ENCODE data around the gene KCTD17.

KCTD17 gene

DNA sequence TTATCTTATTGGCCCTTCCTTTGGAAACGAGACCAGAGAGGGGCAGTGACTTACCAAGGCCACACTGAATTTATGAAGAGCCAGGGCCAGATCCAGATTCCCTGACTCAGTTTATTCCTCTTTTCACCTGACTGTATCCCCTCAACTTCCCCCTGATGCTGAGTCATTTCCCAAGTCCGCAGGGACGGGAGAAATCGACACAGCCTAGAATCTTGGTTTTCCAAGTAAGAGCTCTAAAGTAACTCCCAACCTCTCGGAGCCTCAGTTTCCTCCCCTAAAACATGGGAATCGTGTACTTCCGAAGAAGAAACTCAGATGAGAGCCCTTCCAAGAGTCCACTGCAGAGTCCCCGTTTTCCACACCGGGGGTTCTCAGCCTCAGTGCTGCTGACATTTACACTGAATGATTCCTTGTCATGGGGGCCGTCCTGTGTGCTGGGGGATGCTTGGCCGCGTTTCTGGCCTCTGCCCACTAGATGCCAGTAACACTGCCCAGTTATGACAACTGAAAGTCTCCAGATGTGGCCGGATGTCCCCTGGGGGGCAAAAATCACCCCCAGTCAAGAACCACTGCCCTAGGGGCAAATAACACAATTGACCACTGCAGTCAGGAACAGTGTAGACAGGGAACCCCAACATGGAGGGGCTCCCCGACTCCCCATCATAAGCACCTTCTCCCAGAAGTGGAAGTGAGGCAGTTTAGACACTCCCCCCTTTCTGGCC, 20.8 kb upstream of the KCTD17 start:
- Histone ChIP-seq H3K36me3 (ENCODE audit: control insufficient read depth, insufficient read depth, low read length) (peaks cover 37% of the 10 kb centered on the region), H3K27ac (ENCODE audit: low read depth, low read length) (no peak overlapping the region), H3K27me3 (ENCODE audit: control insufficient read depth, insufficient read depth, low read length) (no peaks in the 10 kb centered on the region), H3K9ac (ENCODE audit: low read depth, low read length) (no peak overlapping the region), H3K4me3 (ENCODE audit: low read depth, low read length) (no peak overlapping the region), H3K9me3 (ENCODE audit: control insufficient read depth, insufficient read depth, low read length) (no peaks in the 10 kb centered on the region), H3K4me1 (ENCODE audit: control insufficient read depth, insufficient read depth, low read length) (peaks cover 20% of the 10 kb centered on the region; the same call in 1 of the 2 replicates)

DNA sequence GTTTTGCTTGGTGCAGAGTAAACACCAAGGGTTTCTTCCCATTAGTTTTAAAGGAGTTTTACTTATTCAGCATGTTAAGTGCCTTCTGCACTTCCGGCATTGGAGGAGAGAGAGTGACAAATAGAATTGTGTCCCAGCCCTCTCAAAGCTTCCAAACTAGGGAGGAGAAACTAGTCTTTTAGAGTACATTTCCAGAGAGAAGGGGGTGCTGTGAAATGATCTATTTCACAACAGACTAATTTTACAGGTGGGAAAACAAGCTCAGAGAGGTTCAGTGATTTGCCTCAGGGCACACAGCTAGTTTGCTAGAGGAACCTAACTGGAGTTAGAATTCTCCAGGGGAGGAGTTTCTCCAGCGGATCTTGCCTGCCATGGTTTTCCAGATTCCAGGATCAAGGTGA, 19.4 kb upstream of the KCTD17 start:
- peaks cover 19% of the 10 kb centered on the region; the same call in 1 of the 2 replicates for H3K4me1 ChIP-seq (ENCODE audit: control insufficient read depth, insufficient read depth, low read length)
- H3K36me3 ChIP-seq (ENCODE audit: control insufficient read depth, insufficient read depth, low read length): peaks cover 26% of the 10 kb centered on the region
- H3K9me3 ChIP-seq (ENCODE audit: control insufficient read depth, insufficient read depth, low read length): no peaks in the 10 kb centered on the region
- H3K9ac ChIP-seq (ENCODE audit: low read depth, low read length): no peak overlapping the region
- no peak overlapping the region for H3K4me3 ChIP-seq (ENCODE audit: low read depth, low read length)
- H3K27ac ChIP-seq (ENCODE audit: low read depth, low read length): peak overlapping the region; percentile 66
- H3K27me3 ChIP-seq (ENCODE audit: control insufficient read depth, insufficient read depth, low read length): no peaks in the 10 kb centered on the region

DNA sequence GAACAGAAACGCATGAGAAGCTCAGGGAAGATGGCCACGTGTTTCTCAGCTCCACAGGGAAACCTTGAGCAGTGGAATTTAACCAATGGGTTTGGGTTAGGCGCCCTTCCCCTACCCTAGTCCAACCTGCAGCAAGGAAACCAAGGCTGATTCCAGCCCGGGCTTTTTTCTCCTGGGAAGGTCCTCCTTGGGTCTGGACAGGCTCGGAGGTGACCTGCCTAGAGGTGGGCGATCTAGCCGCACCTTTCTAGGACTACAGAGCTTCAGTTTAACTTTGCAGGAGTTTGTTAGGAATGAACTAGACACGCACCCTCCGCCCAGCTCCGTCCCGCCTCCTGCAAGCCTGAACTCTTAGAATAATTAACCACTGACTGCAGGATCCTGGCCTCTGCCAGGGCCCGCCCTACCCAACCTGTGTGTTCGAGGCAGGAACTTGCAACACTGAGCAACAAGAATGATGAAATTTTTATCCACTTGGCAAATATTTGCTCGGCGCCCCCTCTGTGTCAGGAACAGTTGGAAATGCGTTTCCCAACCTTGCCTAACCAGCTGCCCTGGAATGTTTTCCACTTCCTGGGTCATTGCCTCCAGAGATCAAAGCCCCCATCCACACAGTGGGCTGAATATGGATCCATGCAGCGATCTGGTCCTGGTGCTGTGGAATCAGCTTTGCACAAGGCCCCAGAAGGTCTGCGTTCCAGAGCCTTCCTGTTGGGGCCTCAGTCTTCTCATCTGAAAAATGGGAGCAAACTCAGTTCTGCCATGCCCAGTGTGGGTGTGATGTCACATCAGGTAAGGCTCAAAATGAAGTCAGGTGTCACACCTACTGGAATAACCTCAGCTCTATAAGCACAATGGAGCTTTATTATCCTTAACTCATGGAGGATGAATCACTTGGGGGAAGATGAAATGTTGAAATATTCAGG, 18.7 kb upstream of the KCTD17 start:
- Histone ChIP-seq H3K36me3 (ENCODE audit: control insufficient read depth, insufficient read depth, low read length) (peaks cover 21% of the 10 kb centered on the region), H3K27ac (ENCODE audit: low read depth, low read length) (peak overlapping the region; percentile 66), H3K9ac (ENCODE audit: low read depth, low read length) (no peak overlapping the region), H3K27me3 (ENCODE audit: control insufficient read depth, insufficient read depth, low read length) (no peaks in the 10 kb centered on the region), H3K9me3 (ENCODE audit: control insufficient read depth, insufficient read depth, low read length) (no peaks in the 10 kb centered on the region), H3K4me3 (ENCODE audit: low read depth, low read length) (no peak overlapping the region), H3K4me1 (ENCODE audit: control insufficient read depth, insufficient read depth, low read length) (peaks cover 12% of the 10 kb centered on the region; the same call in 1 of the 2 replicates)

DNA sequence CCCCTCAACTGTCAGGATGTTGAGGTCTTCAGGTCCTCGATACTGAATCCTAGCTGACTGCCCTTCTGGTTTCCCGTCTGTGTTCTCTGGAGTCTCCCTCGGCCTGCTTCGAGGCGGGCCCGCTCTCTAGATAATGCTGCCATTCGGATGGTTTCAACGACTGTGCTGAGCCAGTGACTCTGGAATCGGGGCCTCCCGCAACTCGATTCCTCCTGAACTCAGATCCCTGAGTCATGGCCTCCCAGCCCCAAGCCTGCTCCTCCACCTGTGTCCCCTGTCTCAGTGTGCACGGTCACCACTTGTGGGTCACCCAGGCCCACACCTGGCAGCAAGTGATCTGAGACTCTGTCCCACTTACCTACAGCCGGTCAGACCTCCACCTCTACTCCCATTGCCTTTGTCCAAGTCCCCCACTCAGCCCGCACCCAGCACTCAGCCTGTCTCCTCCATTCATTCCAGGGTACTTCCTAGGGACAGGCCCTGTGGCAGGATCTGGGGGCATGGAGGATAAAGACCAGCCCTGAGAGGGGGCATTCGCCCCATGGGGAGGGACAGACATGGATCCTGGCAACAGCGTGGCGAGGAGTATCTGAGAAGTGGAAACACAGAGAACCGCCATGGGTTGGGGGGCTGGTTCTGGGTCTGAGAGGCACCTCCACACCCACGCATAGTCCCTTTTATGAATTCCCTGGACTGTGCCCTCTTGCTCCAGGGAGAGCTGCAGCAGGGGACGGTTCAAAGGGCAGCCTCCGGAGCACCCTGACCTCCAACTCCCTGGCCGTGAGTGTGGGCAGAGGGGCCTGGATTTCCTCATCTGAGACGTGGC, 17.7 kb upstream of the KCTD17 start:
- no peaks in the 10 kb centered on the region for H3K27me3 ChIP-seq (ENCODE audit: control insufficient read depth, insufficient read depth, low read length)
- H3K9me3 ChIP-seq (ENCODE audit: control insufficient read depth, insufficient read depth, low read length): no peaks in the 10 kb centered on the region
- H3K4me3 ChIP-seq (ENCODE audit: low read depth, low read length): no peak overlapping the region
- H3K27ac ChIP-seq (ENCODE audit: low read depth, low read length): no peak overlapping the region
- peaks cover 12% of the 10 kb centered on the region; the same call in 1 of the 2 replicates for H3K4me1 ChIP-seq (ENCODE audit: control insufficient read depth, insufficient read depth, low read length)
- peaks cover 16% of the 10 kb centered on the region for H3K36me3 ChIP-seq (ENCODE audit: control insufficient read depth, insufficient read depth, low read length)
- no peak overlapping the region for H3K9ac ChIP-seq (ENCODE audit: low read depth, low read length)

DNA sequence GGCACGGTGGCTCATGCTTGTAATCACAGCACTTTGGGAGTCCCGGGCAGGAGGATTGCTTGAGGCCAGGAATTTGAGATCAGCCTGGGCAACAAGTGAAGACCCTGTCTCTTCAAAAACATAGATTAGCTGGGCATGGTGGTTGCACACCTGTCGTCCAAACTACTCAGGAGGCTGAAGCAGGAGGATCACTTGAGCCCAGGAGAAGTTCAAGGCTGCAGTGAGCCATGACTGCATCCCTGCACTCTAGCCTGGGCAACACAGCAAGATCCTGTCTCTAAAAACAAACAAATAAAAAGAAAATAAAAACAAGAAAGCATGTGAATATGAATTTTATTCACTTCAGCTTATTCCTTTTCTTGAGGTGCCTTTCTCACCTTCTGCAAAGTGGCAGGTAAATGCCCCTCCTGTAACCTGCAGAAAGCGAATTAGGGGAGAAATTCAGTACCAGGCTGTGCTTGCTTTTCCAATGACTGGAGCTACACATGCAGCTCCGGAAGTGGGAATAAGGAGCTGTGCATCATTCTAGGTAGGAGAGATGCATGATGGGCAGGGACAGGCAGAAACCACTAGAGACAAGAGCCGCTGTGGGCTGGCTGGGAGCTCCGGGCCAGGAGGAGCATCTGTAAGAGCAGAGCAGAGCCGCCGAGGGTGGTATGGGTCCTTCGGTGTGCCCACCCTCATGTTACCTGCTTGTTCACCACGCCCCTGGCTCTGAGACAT, 14.7 kb upstream of the KCTD17 start:
- Histone ChIP-seq H3K4me3 (ENCODE audit: low read depth, low read length) (no peak overlapping the region), H3K9me3 (ENCODE audit: control insufficient read depth, insufficient read depth, low read length) (no peaks in the 10 kb centered on the region), H3K9ac (ENCODE audit: low read depth, low read length) (no peak overlapping the region), H3K27ac (ENCODE audit: low read depth, low read length) (no peak overlapping the region), H3K27me3 (ENCODE audit: control insufficient read depth, insufficient read depth, low read length) (no peaks in the 10 kb centered on the region), H3K4me1 (ENCODE audit: control insufficient read depth, insufficient read depth, low read length) (peaks cover 9% of the 10 kb centered on the region; the same call in 1 of the 2 replicates), H3K36me3 (ENCODE audit: control insufficient read depth, insufficient read depth, low read length) (no peaks in the 10 kb centered on the region)

DNA sequence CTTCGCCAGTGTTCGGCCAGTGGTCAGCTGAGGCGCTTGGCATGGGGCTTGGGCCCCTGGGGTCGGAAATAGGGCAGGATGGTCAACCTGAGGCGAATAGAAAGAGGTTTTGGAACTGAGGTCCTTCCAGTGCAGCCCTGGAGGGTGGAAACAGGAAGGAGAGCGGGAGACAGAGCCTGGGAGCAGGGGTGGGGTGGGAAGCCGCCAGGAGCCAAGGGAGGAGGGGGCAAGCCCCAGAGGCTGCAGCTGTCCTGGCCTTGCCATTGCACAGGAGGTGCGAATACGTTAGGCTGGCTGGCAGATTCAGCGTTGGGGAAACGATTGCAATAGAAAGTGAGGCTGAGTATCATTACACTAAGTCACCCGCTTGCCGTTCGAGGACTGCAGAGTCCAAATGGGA, 13.9 kb upstream of the KCTD17 start:
- Histone ChIP-seq H3K4me1 (ENCODE audit: control insufficient read depth, insufficient read depth, low read length) (peaks cover 5% of the 10 kb centered on the region; the same call in 1 of the 2 replicates), H3K4me3 (ENCODE audit: low read depth, low read length) (no peak overlapping the region), H3K9ac (ENCODE audit: low read depth, low read length) (no peak overlapping the region), H3K9me3 (ENCODE audit: control insufficient read depth, insufficient read depth, low read length) (no peaks in the 10 kb centered on the region), H3K27me3 (ENCODE audit: control insufficient read depth, insufficient read depth, low read length) (no peaks in the 10 kb centered on the region), H3K27ac (ENCODE audit: low read depth, low read length) (no peak overlapping the region), H3K36me3 (ENCODE audit: control insufficient read depth, insufficient read depth, low read length) (no peaks in the 10 kb centered on the region)

DNA sequence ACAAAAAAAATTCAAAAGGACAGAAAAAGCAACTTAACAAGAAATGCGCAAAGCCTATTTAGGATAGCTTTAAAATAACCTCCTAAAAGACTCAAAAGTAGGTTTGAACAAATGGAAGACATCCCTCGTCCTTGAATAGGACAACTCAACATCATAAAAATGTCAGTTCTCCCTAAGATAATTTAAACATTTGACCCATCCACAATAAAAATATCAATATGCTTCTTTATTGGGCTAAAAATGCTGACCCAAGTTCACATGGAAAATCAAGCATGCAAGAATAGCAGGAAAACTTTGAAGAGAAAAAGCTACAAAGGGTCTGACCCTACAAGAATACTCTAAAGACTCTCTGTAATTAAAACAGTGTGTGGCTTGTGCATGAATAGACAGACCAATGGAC, 12.1 kb upstream of the KCTD17 start:
- H3K36me3 ChIP-seq (ENCODE audit: control insufficient read depth, insufficient read depth, low read length): no peaks in the 10 kb centered on the region
- no peaks in the 10 kb centered on the region for H3K9me3 ChIP-seq (ENCODE audit: control insufficient read depth, insufficient read depth, low read length)
- no peaks in the 10 kb centered on the region for H3K27me3 ChIP-seq (ENCODE audit: control insufficient read depth, insufficient read depth, low read length)
- H3K4me1 ChIP-seq (ENCODE audit: control insufficient read depth, insufficient read depth, low read length): peaks cover 3% of the 10 kb centered on the region; the same call in 1 of the 2 replicates
- H3K4me3 ChIP-seq (ENCODE audit: low read depth, low read length): no peak overlapping the region
- no peak overlapping the region for H3K27ac ChIP-seq (ENCODE audit: low read depth, low read length)
- H3K9ac ChIP-seq (ENCODE audit: low read depth, low read length): no peak overlapping the region

DNA sequence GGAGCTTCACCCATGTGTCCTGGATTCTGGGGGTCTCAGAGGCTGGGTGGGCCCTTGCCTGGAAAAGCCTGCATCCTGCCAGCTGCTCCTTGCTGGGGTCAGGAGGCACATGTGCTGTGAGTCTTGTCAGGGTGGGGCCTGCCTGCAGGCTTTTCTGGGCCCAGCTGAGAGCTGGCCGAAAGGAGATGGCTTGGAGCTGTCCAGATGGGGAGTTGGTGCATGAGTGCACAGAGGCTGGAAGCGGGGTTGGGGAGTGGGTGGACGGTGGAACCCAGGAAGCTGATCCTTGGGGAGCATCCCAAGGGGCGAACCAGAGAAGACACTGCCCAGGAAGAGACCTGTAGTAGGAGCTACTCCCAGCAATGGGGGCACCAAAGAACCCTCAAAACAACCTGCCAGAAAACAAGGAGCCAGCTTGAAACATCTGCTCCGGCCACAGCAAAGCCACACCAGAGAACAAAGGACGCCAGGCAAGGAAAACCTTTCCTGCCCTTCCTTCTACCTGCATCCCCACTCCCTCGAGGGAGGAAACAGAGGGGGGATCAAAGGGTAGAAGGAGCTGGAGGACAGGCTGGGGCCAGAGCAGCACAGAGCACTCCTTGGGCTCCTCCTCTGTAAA, 8.2 kb upstream of the KCTD17 start:
- H3K9ac ChIP-seq (ENCODE audit: low read depth, low read length): no peak overlapping the region
- no peak overlapping the region for H3K4me3 ChIP-seq (ENCODE audit: low read depth, low read length)
- no peaks in the 10 kb centered on the region for H3K9me3 ChIP-seq (ENCODE audit: control insufficient read depth, insufficient read depth, low read length)
- H3K4me1 ChIP-seq (ENCODE audit: control insufficient read depth, insufficient read depth, low read length): peaks cover 3% of the 10 kb centered on the region; the same call in 1 of the 2 replicates
- no peaks in the 10 kb centered on the region for H3K36me3 ChIP-seq (ENCODE audit: control insufficient read depth, insufficient read depth, low read length)
- H3K27me3 ChIP-seq (ENCODE audit: control insufficient read depth, insufficient read depth, low read length): no peaks in the 10 kb centered on the region
- H3K27ac ChIP-seq (ENCODE audit: low read depth, low read length): no peak overlapping the region

DNA sequence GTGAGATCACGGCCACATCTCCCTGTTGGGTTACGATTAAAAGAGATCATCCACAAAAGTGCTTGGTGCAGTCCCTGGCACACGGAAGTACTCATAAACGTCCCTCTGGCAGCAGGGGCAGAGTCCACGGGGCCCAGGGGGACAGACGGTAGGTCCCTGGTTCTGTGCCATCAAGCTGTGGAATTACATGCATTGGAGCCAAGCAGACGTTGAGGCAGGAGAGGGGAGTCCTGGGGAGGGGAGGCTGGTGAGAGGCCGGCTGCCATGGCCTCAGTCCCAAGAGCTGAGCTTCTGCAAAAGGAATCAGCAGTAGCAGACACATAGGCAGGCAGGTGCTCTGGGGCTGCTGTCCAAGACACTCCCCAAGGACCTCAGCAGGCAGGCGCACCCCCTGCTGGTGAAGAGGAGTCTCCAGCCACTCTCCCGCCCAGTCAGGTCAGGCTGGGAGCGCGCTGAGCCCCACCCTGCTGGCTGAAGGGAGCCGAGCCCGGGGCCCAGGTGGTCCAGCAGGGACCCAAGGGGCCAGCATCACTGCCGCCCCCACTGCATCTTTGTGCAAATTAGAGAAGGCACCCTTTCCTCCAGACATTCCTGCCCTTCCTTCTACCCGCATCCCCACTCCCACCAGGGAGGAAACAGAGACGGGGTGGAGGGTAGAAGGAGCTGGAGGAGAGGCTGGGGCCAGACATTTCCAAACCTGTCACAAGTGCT, 7.6 kb upstream of the KCTD17 start:
- H3K27ac ChIP-seq (ENCODE audit: low read depth, low read length): no peak overlapping the region
- peaks cover 3% of the 10 kb centered on the region; the same call in 1 of the 2 replicates for H3K4me1 ChIP-seq (ENCODE audit: control insufficient read depth, insufficient read depth, low read length)

More for the DNA sequence above, 7.6 kb upstream of the KCTD17 start:
- no peak overlapping the region for H3K4me3 ChIP-seq (ENCODE audit: low read depth, low read length)
- no peaks in the 10 kb centered on the region for H3K36me3 ChIP-seq (ENCODE audit: control insufficient read depth, insufficient read depth, low read length)
- no peak overlapping the region for H3K9ac ChIP-seq (ENCODE audit: low read depth, low read length)
- H3K27me3 ChIP-seq (ENCODE audit: control insufficient read depth, insufficient read depth, low read length): no peaks in the 10 kb centered on the region
- H3K9me3 ChIP-seq (ENCODE audit: control insufficient read depth, insufficient read depth, low read length): no peaks in the 10 kb centered on the region
